IMR-90 (cell line): ENCODE results near the gene KLRC1. TPM values are rescaled to one million over a fixed set of nuclear protein-coding genes. Genes with fewer than 3 reads are reported as not detected.

Experiments
- ATAC-seq: fragments of 200-7000 bp; cut with Tn5 transposase; 2 replicates; pipeline ENCODE4 v1.9.1; 2020; ENCODE audit warnings: low read depth, mild to moderate bottlenecking, moderate library complexity
- BruUV-seq: library from RNA; stranded (reverse); fragments of 400-500 nt; replicated peaks from 2 replicates; lab custom pipeline; 2021; lab: Mats Ljungman, UMichigan
- CTCF ChIA-PET: fragments of 300-600 bp; formaldehyde crosslinking; extraction: SDS; loops from one replicate; lab custom pipeline; 2021; ENCODE audit warnings: antibody characterized with exemption; lab: Yijun Ruan, JAX
- POLR2A ChIA-PET: fragments of 300-600 bp; sonication (Branson Sonifier 250); formaldehyde crosslinking; loops from one replicate; lab custom pipeline; 2022; ENCODE audit warnings: antibody characterized with exemption; ENCODE audit not compliant: unreplicated experiment; lab: Charles Lee
- DNase-seq: peaks from one replicate; pipeline ENCODE4 v3.0.0; 2013
- H2AFZ ChIP-seq: replicated peaks from 2 replicates; pipeline ENCODE3; 2013; ENCODE audit warnings: low read length, mild to moderate bottlenecking; ENCODE audit not compliant: poor library complexity
- H2AK5ac ChIP-seq: 2 replicates; pipeline ENCODE4 v1.6.1; 2013; ENCODE audit warnings: low read depth, low read length, inconsistent platforms
- H2AK9ac ChIP-seq: replicated peaks from 2 replicates; pipeline ENCODE3; 2013; ENCODE audit warnings: mild to moderate bottlenecking, low read depth, low read length, moderate library complexity; ENCODE audit not compliant: poor library complexity
- H2BK120ac ChIP-seq: 2 replicates; pipeline ENCODE4 v1.6.1; 2013; ENCODE audit warnings: low read depth, low read length, inconsistent platforms
- H2BK15ac ChIP-seq: 3 replicates; pipeline ENCODE4 v1.6.1; 2013; ENCODE audit warnings: low read depth, low read length, inconsistent platforms
- H2BK20ac ChIP-seq: 2 replicates; pipeline ENCODE4 v1.6.1; 2013; ENCODE audit warnings: low read depth, mild to moderate bottlenecking, inconsistent platforms, low read length, moderate library complexity
- H2BK5ac ChIP-seq: 2 replicates; pipeline ENCODE4 v1.6.1; 2013; ENCODE audit warnings: mild to moderate bottlenecking, low read depth, low read length, inconsistent platforms; ENCODE audit not compliant: poor library complexity, severe bottlenecking
- H3K14ac ChIP-seq: replicated peaks from 2 replicates; pipeline ENCODE4 v1.6.1; 2013; ENCODE audit warnings: low read depth, low read length, inconsistent platforms
- H3K18ac ChIP-seq: 2 replicates; pipeline ENCODE4 v1.6.1; 2013; ENCODE audit warnings: low read depth, low read length, control low read depth
- H3K23ac ChIP-seq: 2 replicates; pipeline ENCODE4 v1.6.1; 2013; ENCODE audit warnings: low read depth, low read length, inconsistent platforms
- H3K27ac ChIP-seq: 2 replicates; pipeline ENCODE4 v1.5.1; 2013; ENCODE audit warnings: mild to moderate bottlenecking, control low read depth, low read length; ENCODE audit not compliant: insufficient read depth
- H3K27me3 ChIP-seq: 2 replicates; pipeline ENCODE4 v1.6.1; 2013; ENCODE audit warnings: low read length; ENCODE audit not compliant: control insufficient read depth, insufficient read depth
- H3K36me3 ChIP-seq: 2 replicates; pipeline ENCODE4 v1.6.1; 2013; ENCODE audit warnings: low read length, mixed read lengths; ENCODE audit not compliant: control insufficient read depth, insufficient read depth
- H3K4ac ChIP-seq: 2 replicates; pipeline ENCODE4 v1.6.1; 2013; ENCODE audit warnings: low read depth, low read length, inconsistent platforms
- H3K4me1 ChIP-seq: 2 replicates; pipeline ENCODE4 v1.6.1; 2013; ENCODE audit warnings: low read length, mixed read lengths; ENCODE audit not compliant: control insufficient read depth, insufficient read depth
- H3K4me2 ChIP-seq: 2 replicates; pipeline ENCODE4 v1.6.1; 2013; ENCODE audit warnings: low read depth, mild to moderate bottlenecking, control low read depth, low read length, moderate library complexity
- H3K4me3 ChIP-seq: 2 replicates; pipeline ENCODE4 v1.5.1; 2013; ENCODE audit warnings: low read depth, mild to moderate bottlenecking, control low read depth, low read length, moderate library complexity; ENCODE audit not compliant: insufficient read depth
- H3K56ac ChIP-seq: 2 replicates; pipeline ENCODE4 v1.6.1; 2013; ENCODE audit warnings: low read length, inconsistent platforms; ENCODE audit not compliant: insufficient read depth; ENCODE audit errors: extremely low read depth
- H3K79me1 ChIP-seq, 2 experiments: 2 replicates each; pipeline ENCODE4 v1.6.1; 2013; ENCODE audit warnings: low read length in 2 of 2, inconsistent platforms in 1 of 2, low read depth in 1 of 2
- H3K9ac ChIP-seq: 2 replicates; pipeline ENCODE4 v1.6.1; 2013; ENCODE audit warnings: low read depth, low read length, control low read depth
- H3K9me1 ChIP-seq: 2 replicates; pipeline ENCODE4 v1.6.1; 2013; ENCODE audit warnings: low read length, inconsistent platforms; ENCODE audit not compliant: insufficient read depth
- H3K9me3 ChIP-seq: 2 replicates; pipeline ENCODE4 v1.6.1; 2013; ENCODE audit warnings: low read length; ENCODE audit not compliant: control insufficient read depth, insufficient read depth
- H4K20me1 ChIP-seq: 2 replicates; pipeline ENCODE4 v1.6.1; 2013; ENCODE audit warnings: low read length, inconsistent platforms; ENCODE audit not compliant: insufficient read depth
- H4K5ac ChIP-seq: 2 replicates; pipeline ENCODE4 v1.6.1; 2013; ENCODE audit warnings: mild to moderate bottlenecking, low read depth, low read length, control low read depth
- H4K8ac ChIP-seq, 2 experiments: 2 replicates each; pipeline ENCODE4 v1.6.1; 2013; ENCODE audit warnings: low read depth in 2 of 2, low read length in 2 of 2, control low read depth in 1 of 2, inconsistent platforms in 1 of 2
- H4K91ac ChIP-seq: 2 replicates; pipeline ENCODE4 v1.6.1; 2013; ENCODE audit warnings: low read depth, low read length, inconsistent platforms; ENCODE audit not compliant: insufficient read depth
- NFE2L2 ChIP-seq: fragments of 150-350 bp; IDR thresholded peaks from 2 replicates; pipeline ENCODE4 v1.6.1; 2016; ENCODE audit warnings: low read depth, mild to moderate bottlenecking, low read length
- RAD21 ChIP-seq: IDR thresholded peaks from 2 replicates; pipeline ENCODE4 v1.6.1; 2012; ENCODE audit warnings: low read length, improper control_type of control experiment
- RCOR1 ChIP-seq: IDR thresholded peaks from 2 replicates; pipeline ENCODE4 v1.6.1; 2012; ENCODE audit warnings: mild to moderate bottlenecking, low read length, improper control_type of control experiment; ENCODE audit not compliant: insufficient replicate concordance
- RFX5 ChIP-seq: IDR thresholded peaks from 2 replicates; pipeline ENCODE4 v1.8.0; 2012; ENCODE audit warnings: low read depth, mild to moderate bottlenecking, low read length, moderate library complexity
- SMC3 ChIP-seq: fragments of 150-350 bp; IDR thresholded peaks from 2 replicates; pipeline ENCODE4 v1.6.1; 2016; ENCODE audit warnings: low read depth, mild to moderate bottlenecking, antibody characterized with exemption, low read length, moderate library complexity
- WGBS, 2 experiments: methylation state at CpG; one replicate each; pipeline versions ENCODE4 v1.1.5 to v1.1.7; 2013; ENCODE audit warnings: missing lambda C conversion rate in 2 of 2; ENCODE audit not compliant: insufficient read length in 1 of 2; ENCODE audit errors: extremely low coverage in 2 of 2; 5-methylcytosine and 5-hydroxymethylcytosine counted together
- dilution Hi-C: fragments of 300-500 bp; cut with HindIII; formaldehyde crosslinking; loops from one replicate; pipeline ENCODE4 v1.14.3; 2018; ENCODE audit warnings: low sequenced_read_pairs; ENCODE audit not compliant: unreplicated experiment
- in situ Hi-C: fragments of 300-500 bp; cut with MboI; formaldehyde crosslinking; loops from 3 replicates; pipeline ENCODE4 v1.14.3; 2019; ENCODE audit warnings: low sequenced_read_pairs, inconsistent platforms, mixed read lengths
- intact Hi-C: fragments of 100-400 bp; cut with micrococcal nuclease; formaldehyde crosslinking; loops from 2 replicates; pipeline ENCODE4 v1.10.0; 2022
- polyA plus RNA-seq, 3 experiments: library from polyadenylated mRNA; depleted of rRNA; stranded (reverse); fragments of >200 nt; gene quantifications; 2 replicates each; pipeline ENCODE4 v1.2.3, GENCODE V29; 2012; ENCODE audit warnings: low replicate concordance in 1 of 3
- total RNA-seq: library from RNA; depleted of rRNA; stranded (reverse); fragments of >200 nt; gene quantifications from 2 replicates; pipeline ENCODE4 v1.2.3, GENCODE V29; 2012

Gene KLRC1
- total and polyA plus RNA-seq, 2 of the 4 experiments (the other 2 are of a cell fraction), result not detected

GRCh38 chr12:10466311-10466710, 13.1 kb upstream of the KLRC1 start:
- Histone ChIP-seq H3K23ac (no peak overlapping the region), H4K20me1 (no peaks in the 10 kb centered on the region), H2AK5ac (no peak overlapping the region), H3K9me1 (no peaks in the 10 kb centered on the region), H3K4me3 (no peak overlapping the region), H3K18ac (no peak overlapping the region), H3K4ac (no peak overlapping the region), H2AK9ac (no peak overlapping the region), H2BK20ac (no peak overlapping the region), H3K79me1 (no peaks in the 10 kb centered on the region), H4K5ac (no peak overlapping the region), H3K27me3 (no peaks in the 10 kb centered on the region), H2BK15ac (no peak overlapping the region), H4K8ac (no peak overlapping the region), H2AFZ (no peak overlapping the region), H3K9me3 (no peaks in the 10 kb centered on the region), H3K4me1 (no peaks in the 10 kb centered on the region), H3K27ac (no peak overlapping the region), H4K91ac (no peak overlapping the region), H3K14ac (no peak overlapping the region), H3K56ac (no peak overlapping the region), H3K36me3 (no peaks in the 10 kb centered on the region), H3K9ac (no peak overlapping the region), H3K4me2 (no peak overlapping the region), H2BK5ac (no peak overlapping the region), H2BK120ac (no peak overlapping the region)
- intact Hi-C loops, result no loop called here
- CTCF ChIA-PET, result no interaction called here
- DNase-seq, result no peak
- in situ Hi-C loops, result no loop called here
- POLR2A ChIA-PET, result no interaction called here
- TF ChIP-seq SMC3 (no peak), RCOR1 (no peak), RFX5 (no peak), RAD21 (no peak), NFE2L2 (no peak)
- no TSS peak for BruUV-seq
- dilution Hi-C loops, result no loop called here
- WGBS, 2 experiments, result 72% methylated on average over 4 of the region's 4 CpGs; no CpG with 5 or more reads in 1 of the 2 experiments
- ATAC-seq, result no peak
